ENCODE measurements around the gene SOS2.

GRCh38 chr14:50171895-50172294 is 59.5 kb downstream of the SOS2 start:
- TF ChIP-seq CTCF (IDR thresholded peaks at IDR 0.05; ENCODE audit: low read depth, low read length, poor library complexity, severe bottlenecking) (no peak), EZH2phosphoT487 (IDR thresholded peaks at IDR 0.05; ENCODE audit: borderline replicate concordance, low read length) (no peak)
